IMR-90 (cell line): Measurements from ENCODE around the gene KMT2C. TPM values are rescaled to one million over a fixed set of nuclear protein-coding genes. Genes with fewer than 3 reads are reported as not detected.

Experiments
- ATAC-seq: fragments of 200-7000 bp; cut with Tn5 transposase; 2 replicates; pipeline ENCODE4 v1.9.1; 2020; ENCODE audit warnings: low read depth, mild to moderate bottlenecking, moderate library complexity
- BruUV-seq: library from RNA; stranded (reverse); fragments of 400-500 nt; replicated peaks from 2 replicates; lab custom pipeline; 2021; lab: Mats Ljungman, UMichigan
- CTCF ChIA-PET: fragments of 300-600 bp; formaldehyde crosslinking; extraction: SDS; loops from one replicate; lab custom pipeline; 2021; ENCODE audit warnings: antibody characterized with exemption; lab: Yijun Ruan, JAX
- POLR2A ChIA-PET: fragments of 300-600 bp; sonication (Branson Sonifier 250); formaldehyde crosslinking; loops from one replicate; lab custom pipeline; 2022; ENCODE audit warnings: antibody characterized with exemption; ENCODE audit not compliant: unreplicated experiment; lab: Charles Lee
- DNase-seq: peaks from one replicate; pipeline ENCODE4 v3.0.0; 2013
- H2AFZ ChIP-seq: replicated peaks from 2 replicates; pipeline ENCODE3; 2013; ENCODE audit warnings: low read length, mild to moderate bottlenecking; ENCODE audit not compliant: poor library complexity
- H2AK5ac ChIP-seq: 2 replicates; pipeline ENCODE4 v1.6.1; 2013; ENCODE audit warnings: low read depth, low read length, inconsistent platforms
- H2AK9ac ChIP-seq: replicated peaks from 2 replicates; pipeline ENCODE3; 2013; ENCODE audit warnings: mild to moderate bottlenecking, low read depth, low read length, moderate library complexity; ENCODE audit not compliant: poor library complexity
- H2BK120ac ChIP-seq: 2 replicates; pipeline ENCODE4 v1.6.1; 2013; ENCODE audit warnings: low read depth, low read length, inconsistent platforms
- H2BK15ac ChIP-seq: 3 replicates; pipeline ENCODE4 v1.6.1; 2013; ENCODE audit warnings: low read depth, low read length, inconsistent platforms
- H2BK20ac ChIP-seq: 2 replicates; pipeline ENCODE4 v1.6.1; 2013; ENCODE audit warnings: low read depth, mild to moderate bottlenecking, inconsistent platforms, low read length, moderate library complexity
- H2BK5ac ChIP-seq: 2 replicates; pipeline ENCODE4 v1.6.1; 2013; ENCODE audit warnings: mild to moderate bottlenecking, low read depth, low read length, inconsistent platforms; ENCODE audit not compliant: poor library complexity, severe bottlenecking
- H3K14ac ChIP-seq: replicated peaks from 2 replicates; pipeline ENCODE4 v1.6.1; 2013; ENCODE audit warnings: low read depth, low read length, inconsistent platforms
- H3K18ac ChIP-seq: 2 replicates; pipeline ENCODE4 v1.6.1; 2013; ENCODE audit warnings: low read depth, low read length, control low read depth
- H3K23ac ChIP-seq: 2 replicates; pipeline ENCODE4 v1.6.1; 2013; ENCODE audit warnings: low read depth, low read length, inconsistent platforms
- H3K27ac ChIP-seq: 2 replicates; pipeline ENCODE4 v1.5.1; 2013; ENCODE audit warnings: mild to moderate bottlenecking, control low read depth, low read length; ENCODE audit not compliant: insufficient read depth
- H3K27me3 ChIP-seq: 2 replicates; pipeline ENCODE4 v1.6.1; 2013; ENCODE audit warnings: low read length; ENCODE audit not compliant: control insufficient read depth, insufficient read depth
- H3K36me3 ChIP-seq: 2 replicates; pipeline ENCODE4 v1.6.1; 2013; ENCODE audit warnings: low read length, mixed read lengths; ENCODE audit not compliant: control insufficient read depth, insufficient read depth
- H3K4ac ChIP-seq: 2 replicates; pipeline ENCODE4 v1.6.1; 2013; ENCODE audit warnings: low read depth, low read length, inconsistent platforms
- H3K4me1 ChIP-seq: 2 replicates; pipeline ENCODE4 v1.6.1; 2013; ENCODE audit warnings: low read length, mixed read lengths; ENCODE audit not compliant: control insufficient read depth, insufficient read depth
- H3K4me2 ChIP-seq: 2 replicates; pipeline ENCODE4 v1.6.1; 2013; ENCODE audit warnings: low read depth, mild to moderate bottlenecking, control low read depth, low read length, moderate library complexity
- H3K4me3 ChIP-seq: 2 replicates; pipeline ENCODE4 v1.5.1; 2013; ENCODE audit warnings: low read depth, mild to moderate bottlenecking, control low read depth, low read length, moderate library complexity; ENCODE audit not compliant: insufficient read depth
- H3K56ac ChIP-seq: 2 replicates; pipeline ENCODE4 v1.6.1; 2013; ENCODE audit warnings: low read length, inconsistent platforms; ENCODE audit not compliant: insufficient read depth; ENCODE audit errors: extremely low read depth
- H3K79me1 ChIP-seq, 2 experiments: 2 replicates each; pipeline ENCODE4 v1.6.1; 2013; ENCODE audit warnings: low read length in 2 of 2, inconsistent platforms in 1 of 2, low read depth in 1 of 2
- H3K9ac ChIP-seq: 2 replicates; pipeline ENCODE4 v1.6.1; 2013; ENCODE audit warnings: low read depth, low read length, control low read depth
- H3K9me1 ChIP-seq: 2 replicates; pipeline ENCODE4 v1.6.1; 2013; ENCODE audit warnings: low read length, inconsistent platforms; ENCODE audit not compliant: insufficient read depth
- H3K9me3 ChIP-seq: 2 replicates; pipeline ENCODE4 v1.6.1; 2013; ENCODE audit warnings: low read length; ENCODE audit not compliant: control insufficient read depth, insufficient read depth
- H4K20me1 ChIP-seq: 2 replicates; pipeline ENCODE4 v1.6.1; 2013; ENCODE audit warnings: low read length, inconsistent platforms; ENCODE audit not compliant: insufficient read depth
- H4K5ac ChIP-seq: 2 replicates; pipeline ENCODE4 v1.6.1; 2013; ENCODE audit warnings: mild to moderate bottlenecking, low read depth, low read length, control low read depth
- H4K8ac ChIP-seq, 2 experiments: 2 replicates each; pipeline ENCODE4 v1.6.1; 2013; ENCODE audit warnings: low read depth in 2 of 2, low read length in 2 of 2, control low read depth in 1 of 2, inconsistent platforms in 1 of 2
- H4K91ac ChIP-seq: 2 replicates; pipeline ENCODE4 v1.6.1; 2013; ENCODE audit warnings: low read depth, low read length, inconsistent platforms; ENCODE audit not compliant: insufficient read depth
- BHLHE40 ChIP-seq: fragments of 150-350 bp; IDR thresholded peaks from 2 replicates; pipeline ENCODE4 v1.6.1; 2016; ENCODE audit warnings: mild to moderate bottlenecking, low read depth, low read length
- CEBPB ChIP-seq: IDR thresholded peaks from 2 replicates; pipeline ENCODE4 v1.6.1; 2012; ENCODE audit warnings: low read depth, low read length, improper control_type of control experiment
- CHD1 ChIP-seq: IDR thresholded peaks from 2 replicates; pipeline ENCODE4 v1.6.1; 2012; ENCODE audit warnings: low read depth, low read length, improper control_type of control experiment
- CTCF ChIP-seq: conservative IDR thresholded peaks from 2 replicates; pipeline ENCODE4 v1.5.1; 2012; ENCODE audit warnings: mild to moderate bottlenecking, low read depth, low read length, improper control_type of control experiment
- ELK1 ChIP-seq: fragments of 150-350 bp; IDR thresholded peaks from 2 replicates; pipeline ENCODE4 v1.6.1; 2016; ENCODE audit warnings: low read depth, mild to moderate bottlenecking, low read length, moderate library complexity, borderline replicate concordance
- FOS ChIP-seq: fragments of 150-350 bp; IDR thresholded peaks from 2 replicates; pipeline ENCODE4 v1.6.1; 2016; ENCODE audit warnings: low read depth, low read length
- MAFK ChIP-seq: IDR thresholded peaks from 2 replicates; pipeline ENCODE4 v1.6.1; 2012; ENCODE audit warnings: low read depth, low read length, improper control_type of control experiment
- MAZ ChIP-seq: IDR thresholded peaks from 2 replicates; pipeline ENCODE4 v1.6.1; 2012; ENCODE audit warnings: low read depth, mild to moderate bottlenecking, low read length, improper control_type of control experiment, moderate library complexity, borderline replicate concordance
- MXI1 ChIP-seq: IDR thresholded peaks from 2 replicates; pipeline ENCODE4 v1.6.1; 2012; ENCODE audit warnings: low read depth, mild to moderate bottlenecking, low read length, moderate library complexity, borderline replicate concordance
- NFE2L2 ChIP-seq: fragments of 150-350 bp; IDR thresholded peaks from 2 replicates; pipeline ENCODE4 v1.6.1; 2016; ENCODE audit warnings: low read depth, mild to moderate bottlenecking, low read length
- POLR2A ChIP-seq: IDR thresholded peaks from 2 replicates; pipeline ENCODE4 v1.6.1; 2012; ENCODE audit warnings: mild to moderate bottlenecking, low read depth, low read length
- RAD21 ChIP-seq: IDR thresholded peaks from 2 replicates; pipeline ENCODE4 v1.6.1; 2012; ENCODE audit warnings: low read length, improper control_type of control experiment
- RCOR1 ChIP-seq: IDR thresholded peaks from 2 replicates; pipeline ENCODE4 v1.6.1; 2012; ENCODE audit warnings: mild to moderate bottlenecking, low read length, improper control_type of control experiment; ENCODE audit not compliant: insufficient replicate concordance
- RFX5 ChIP-seq: IDR thresholded peaks from 2 replicates; pipeline ENCODE4 v1.8.0; 2012; ENCODE audit warnings: low read depth, mild to moderate bottlenecking, low read length, moderate library complexity
- SMC3 ChIP-seq: fragments of 150-350 bp; IDR thresholded peaks from 2 replicates; pipeline ENCODE4 v1.6.1; 2016; ENCODE audit warnings: low read depth, mild to moderate bottlenecking, antibody characterized with exemption, low read length, moderate library complexity
- USF2 ChIP-seq: fragments of 150-350 bp; IDR thresholded peaks from 2 replicates; pipeline ENCODE4 v1.6.1; 2017; ENCODE audit warnings: mild to moderate bottlenecking, antibody characterized with exemption, low read length, low read depth
- WGBS, 2 experiments: methylation state at CpG; one replicate each; pipeline versions ENCODE4 v1.1.5 to v1.1.7; 2013; ENCODE audit warnings: missing lambda C conversion rate in 2 of 2; ENCODE audit not compliant: insufficient read length in 1 of 2; ENCODE audit errors: extremely low coverage in 2 of 2; 5-methylcytosine and 5-hydroxymethylcytosine counted together
- dilution Hi-C: fragments of 300-500 bp; cut with HindIII; formaldehyde crosslinking; loops from one replicate; pipeline ENCODE4 v1.14.3; 2018; ENCODE audit warnings: low sequenced_read_pairs; ENCODE audit not compliant: unreplicated experiment
- in situ Hi-C: fragments of 300-500 bp; cut with MboI; formaldehyde crosslinking; loops from 3 replicates; pipeline ENCODE4 v1.14.3; 2019; ENCODE audit warnings: low sequenced_read_pairs, inconsistent platforms, mixed read lengths
- intact Hi-C: fragments of 100-400 bp; cut with micrococcal nuclease; formaldehyde crosslinking; loops from 2 replicates; pipeline ENCODE4 v1.10.0; 2022
- polyA plus RNA-seq, 3 experiments: library from polyadenylated mRNA; depleted of rRNA; stranded (reverse); fragments of >200 nt; gene quantifications; 2 replicates each; pipeline ENCODE4 v1.2.3, GENCODE V29; 2012; ENCODE audit warnings: low replicate concordance in 1 of 3
- total RNA-seq: library from RNA; depleted of rRNA; stranded (reverse); fragments of >200 nt; gene quantifications from 2 replicates; pipeline ENCODE4 v1.2.3, GENCODE V29; 2012

The KMT2C gene
- total and polyA plus RNA-seq, 2 of the 4 experiments (the other 2 are of a cell fraction): 8.0 to 23.3 TPM

- in situ Hi-C loops: no loop called here
- intact Hi-C loops: no loop called here
These were observed 315.0 kb downstream of the KMT2C start for GRCh38 chr7:152120776-152121175.

More at GRCh38 chr7:152120776-152121175, 315.0 kb downstream of the KMT2C start:
- Histone ChIP-seq H2BK120ac (no peak overlapping the region), H2AK5ac (no peak overlapping the region), H3K4ac (no peak overlapping the region), H3K4me2 (no peak overlapping the region), H3K56ac (no peak overlapping the region), H3K27ac (no peak overlapping the region), H3K4me1 (no peaks in the 10 kb centered on the region), H3K9me1 (no peaks in the 10 kb centered on the region), H3K14ac (no peak overlapping the region), H3K18ac (no peak overlapping the region), H4K20me1 (no peaks in the 10 kb centered on the region), H2AFZ (no peak overlapping the region), H2BK20ac (no peak overlapping the region), H3K4me3 (no peak overlapping the region), H3K23ac (no peak overlapping the region), H4K5ac (no peak overlapping the region), H2BK15ac (no peak overlapping the region), H2AK9ac (no peak overlapping the region), H3K36me3 (peaks cover 37% of the 10 kb centered on the region), H3K79me1 (peaks cover 0 to 2% of the 10 kb centered on the region in 2 experiments; a peak in 1 of 4 replicates), H4K91ac (no peak overlapping the region), H3K9me3 (no peaks in the 10 kb centered on the region), H3K27me3 (no peaks in the 10 kb centered on the region), H3K9ac (no peak overlapping the region), H2BK5ac (no peak overlapping the region), H4K8ac (no peak overlapping the region)
- TF ChIP-seq BHLHE40: no peak
- TF ChIP-seq MAZ: no peak
- no peak for TF ChIP-seq CEBPB
- TF ChIP-seq ELK1: no peak
- TF ChIP-seq NFE2L2: no peak
- no peak for TF ChIP-seq RAD21
- no peak for TF ChIP-seq SMC3
- TF ChIP-seq MAFK: no peak
- TF ChIP-seq CHD1: no peak
- TF ChIP-seq CTCF: no peak
- no peak for TF ChIP-seq RFX5
- TF ChIP-seq USF2: no peak
- TF ChIP-seq RCOR1: no peak
- no peak for TF ChIP-seq POLR2A
- no peak for TF ChIP-seq MXI1
- no peak for TF ChIP-seq FOS
- DNase-seq (no peak), ATAC-seq (no peak)
- ChIA-PET CTCF (no interaction called here), POLR2A (no interaction called here)
- dilution Hi-C loops: no loop called here
- WGBS, 2 experiments: no CpG with 5 or more reads among the region's 7 CpGs
- BruUV-seq: no TSS peak
